GM04504 (cell line): ENCODE results near the gene SARM1.

Source experiments
- DNase-seq: peaks from one replicate; pipeline ENCODE4 v3.0.0-alpha.2; 2012; ENCODE audit warnings: low read depth

The SARM1 gene

GRCh38 chr17:28341516-28341915 lies 30.0 kb upstream of the SARM1 start:
- DNase-seq = no peak

GRCh38 chr17:28342313-28342712 lies 29.2 kb upstream of the SARM1 start:
- no peak for DNase-seq

GRCh38 chr17:28343491-28343932 lies 28.0 kb upstream of the SARM1 start:
- no peak for DNase-seq

GRCh38 chr17:28344011-28344410 lies 27.5 kb upstream of the SARM1 start:
- DNase-seq = no peak

GRCh38 chr17:28344435-28344901 lies 27.0 kb upstream of the SARM1 start:
- DNase-seq = no peak

GRCh38 chr17:28345419-28346198 lies 25.9 kb upstream of the SARM1 start:
- no peak for DNase-seq

GRCh38 chr17:28346199-28346580 lies 25.3 kb upstream of the SARM1 start:
- DNase-seq = no peak

- DNase-seq = no peak
Observed at GRCh38 chr17:28346746-28347246, 24.7 kb upstream of the SARM1 start.

GRCh38 chr17:28347261-28347891 lies 24.1 kb upstream of the SARM1 start:
- peak; percentile 75 for DNase-seq

GRCh38 chr17:28348979-28349378 lies 22.5 kb upstream of the SARM1 start:
- no peak for DNase-seq

- DNase-seq = no peak
Observed at GRCh38 chr17:28350271-28350670, 21.2 kb upstream of the SARM1 start.

- DNase-seq = peak; percentile 85
Observed at GRCh38 chr17:28357061-28357900, 14.2 kb upstream of the SARM1 start, which contains the start of gene POLDIP2. Gene POLDIP2 (minus strand): TSS chr17:28357527. CDS start chr17:28357448, 79 bp downstream.

GRCh38 chr17:28357901-28358197 lies 13.6 kb upstream of the SARM1 start:
- no peak for DNase-seq

GRCh38 chr17:28363186-28363585 lies 8.3 kb upstream of the SARM1 start:
- DNase-seq = no peak

- DNase-seq = no peak
Observed at GRCh38 chr17:28363776-28364650, 7.5 kb upstream of the SARM1 start.

- no peak for DNase-seq
Observed at GRCh38 chr17:28364665-28365363, 6.7 kb upstream of the SARM1 start, which contains the start of gene SEBOX. Gene SEBOX (minus strand): TSS chr17:28365199. CDS start chr17:28365151, 48 bp downstream.

- DNase-seq = no peak
Observed at GRCh38 chr17:28365487-28365886, 6.0 kb upstream of the SARM1 start.

GRCh38 chr17:28366605-28367004 lies 4.9 kb upstream of the SARM1 start:
- no peak for DNase-seq

GRCh38 chr17:28367641-28368305 lies 3.7 kb upstream of the SARM1 start:
- no peak for DNase-seq

- DNase-seq = no peak
Observed at GRCh38 chr17:28368306-28368831, 3.1 kb upstream of the SARM1 start.
